Effector CD8-positive, alpha-beta T cell (primary cell): ENCODE measurements around the gene OPCML.

Experiments used
- DNase-seq: peaks from one replicate; lab custom pipeline; 2025; lab: John Stamatoyannopoulos, UW

Gene OPCML

GRCh38 chr11:133175103-133175502 is 357.2 kb downstream of the OPCML start:
- DNase-seq: no peak

GRCh38 chr11:133173810-133174412 is 358.4 kb downstream of the OPCML start:
- no peak for DNase-seq

DNA sequence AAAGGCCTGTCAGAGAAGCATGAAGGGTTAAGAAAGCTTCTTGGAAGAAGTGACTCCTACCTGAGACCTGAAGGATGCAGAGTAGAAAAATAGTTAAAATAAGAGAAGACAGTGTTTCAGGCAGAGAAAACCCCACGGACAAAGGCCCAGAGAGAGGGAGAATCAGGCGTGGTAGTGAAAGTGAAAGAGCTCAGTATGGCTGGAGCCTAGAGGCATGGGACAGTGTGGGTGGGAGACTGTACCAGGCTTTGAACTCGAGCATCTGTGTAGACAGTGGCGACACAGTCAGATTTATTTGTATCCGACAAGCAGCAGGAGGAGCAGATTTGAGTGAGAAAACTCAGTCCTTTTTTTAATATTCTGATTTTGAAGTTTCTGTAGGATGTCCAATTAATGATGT is 360.0 kb downstream of the OPCML start:
- no peak for DNase-seq

- DNase-seq: no peak
Observed at GRCh38 chr11:133171374-133171773, 360.9 kb downstream of the OPCML start.

GRCh38 chr11:133168016-133168415 is 364.3 kb downstream of the OPCML start:
- no peak for DNase-seq

- DNase-seq: no peak
Observed at GRCh38 chr11:133166662-133167061, 365.6 kb downstream of the OPCML start.

- DNase-seq: no peak
Observed at GRCh38 chr11:133164986-133165385, 367.3 kb downstream of the OPCML start.

DNA sequence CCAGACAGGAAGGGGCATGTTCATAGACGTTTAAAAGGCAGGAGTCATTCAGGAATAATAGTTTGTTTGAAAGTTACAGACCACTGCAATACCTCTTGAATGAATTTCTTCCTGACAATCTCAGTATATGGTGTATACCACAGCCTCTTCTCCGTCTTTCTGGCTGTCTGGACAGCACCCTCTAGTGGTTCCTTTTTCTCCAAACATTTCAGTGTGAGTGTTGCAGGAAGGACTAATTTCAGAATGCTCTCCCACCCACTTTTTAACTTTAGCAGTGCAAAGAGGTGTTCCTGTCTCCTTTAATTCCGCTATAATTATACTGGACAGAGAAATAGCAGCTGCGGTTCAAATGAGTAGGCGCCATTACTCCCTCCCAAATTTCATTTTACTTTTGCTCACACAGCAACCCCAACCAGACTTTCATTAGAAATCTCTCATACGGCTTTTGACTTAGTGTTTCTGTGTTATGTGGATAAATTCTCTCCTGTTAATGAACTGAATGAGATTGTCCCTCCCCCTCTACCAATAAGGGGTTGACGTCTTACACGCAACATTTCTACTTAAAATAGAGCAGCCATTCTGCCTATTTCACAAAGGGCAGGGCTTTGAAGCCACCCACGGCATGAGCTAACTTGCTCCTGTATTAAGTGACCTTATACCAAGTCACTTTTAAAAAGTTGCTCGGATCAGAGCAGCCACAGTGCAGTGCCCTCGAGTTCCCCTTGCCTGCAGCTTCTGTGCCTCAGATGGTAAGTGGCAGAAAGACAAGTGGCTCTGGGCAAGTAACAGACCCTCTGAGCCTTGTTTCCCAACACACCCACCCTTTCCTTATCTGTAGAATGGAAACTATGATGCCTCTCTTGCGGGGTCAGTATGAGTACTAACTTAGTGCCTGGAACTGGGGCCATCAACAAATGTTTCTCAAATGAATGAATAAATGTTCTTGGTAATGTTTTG is 368.6 kb downstream of the OPCML start:
- no peak for DNase-seq

GRCh38 chr11:133162227-133162626 is 370.1 kb downstream of the OPCML start:
- DNase-seq: no peak

DNA sequence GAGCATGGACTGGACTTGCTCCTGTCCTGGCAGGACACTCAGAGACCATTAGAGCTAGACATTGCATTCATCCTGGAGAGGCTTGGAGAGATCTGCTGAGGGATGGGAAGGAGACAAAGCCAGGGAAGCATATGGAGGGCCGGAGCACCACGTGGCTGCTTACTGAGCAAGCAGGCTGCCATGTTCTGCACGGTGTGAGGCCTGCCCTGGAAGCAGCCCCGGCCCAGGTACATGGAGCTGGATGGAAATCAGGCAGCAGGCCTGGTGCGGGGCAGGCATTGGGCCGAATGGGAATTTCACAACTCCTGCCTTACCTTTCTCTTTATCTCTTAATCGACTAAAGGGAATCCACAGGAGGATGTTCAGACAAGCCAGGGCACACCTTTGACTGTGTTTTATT is 371.5 kb downstream of the OPCML start:
- DNase-seq: no peak

DNA sequence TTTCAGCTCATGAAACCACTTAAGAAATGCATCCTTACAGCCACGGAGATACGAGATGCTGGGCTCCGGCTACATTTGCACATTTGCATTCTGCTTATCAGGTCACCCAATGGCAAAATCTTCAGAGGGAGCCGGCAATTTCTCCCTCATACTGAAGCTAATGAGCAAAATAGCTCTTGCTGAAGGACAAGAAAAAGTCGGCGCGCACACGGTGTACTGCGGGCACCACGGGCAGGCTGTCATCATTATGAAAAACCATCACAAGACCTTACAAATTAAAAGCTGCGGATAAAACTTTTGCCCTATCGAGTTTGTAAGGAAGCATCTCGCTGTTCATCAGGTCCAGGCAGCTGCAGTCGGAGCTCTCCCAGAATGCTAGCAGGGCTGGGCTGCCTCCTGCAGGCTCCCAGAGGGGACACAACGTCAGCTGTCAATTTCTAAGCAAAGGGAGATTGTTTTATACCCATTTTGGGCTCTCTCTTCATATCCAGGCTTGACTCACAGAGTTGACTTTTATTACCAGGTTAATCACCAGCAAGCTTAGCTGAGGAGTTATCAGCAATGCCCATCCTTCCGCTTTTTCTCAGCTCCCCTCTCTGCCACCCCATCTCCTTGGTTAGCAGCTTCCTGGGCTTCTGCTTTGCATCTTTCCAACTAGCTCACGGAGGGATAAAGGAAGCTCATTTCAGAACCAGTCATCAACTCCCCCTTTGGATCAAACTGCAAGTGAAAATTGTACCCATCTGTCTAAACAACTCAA is 375.1 kb downstream of the OPCML start:
- no peak for DNase-seq

- DNase-seq: no peak
Observed at GRCh38 chr11:133154781-133155180, 377.5 kb downstream of the OPCML start.

- DNase-seq: no peak
Observed at GRCh38 chr11:133154076-133154475, 378.2 kb downstream of the OPCML start.

DNA sequence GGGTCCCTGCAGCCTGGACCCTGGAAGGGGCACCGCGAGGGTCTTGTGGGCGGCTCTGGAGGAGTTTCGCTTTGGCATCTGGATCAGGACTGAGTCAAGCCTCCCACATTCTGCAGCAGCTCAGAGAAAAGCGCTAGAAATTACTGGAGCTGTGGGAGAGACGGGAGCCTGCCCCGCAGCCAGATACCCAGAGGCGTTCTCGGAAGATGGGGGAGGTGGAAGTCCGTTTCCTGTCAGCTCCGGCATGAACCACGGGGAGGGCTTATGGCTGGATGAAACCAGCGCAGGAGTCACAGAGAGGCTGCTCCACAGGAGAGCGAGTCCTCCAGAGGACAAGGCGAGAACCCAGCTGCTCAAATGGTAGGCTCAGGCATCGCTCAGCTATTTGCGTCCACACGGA is 379.3 kb downstream of the OPCML start:
- no peak for DNase-seq

- no peak for DNase-seq
Observed at GRCh38 chr11:133149698-133150097, 382.6 kb downstream of the OPCML start.

DNA sequence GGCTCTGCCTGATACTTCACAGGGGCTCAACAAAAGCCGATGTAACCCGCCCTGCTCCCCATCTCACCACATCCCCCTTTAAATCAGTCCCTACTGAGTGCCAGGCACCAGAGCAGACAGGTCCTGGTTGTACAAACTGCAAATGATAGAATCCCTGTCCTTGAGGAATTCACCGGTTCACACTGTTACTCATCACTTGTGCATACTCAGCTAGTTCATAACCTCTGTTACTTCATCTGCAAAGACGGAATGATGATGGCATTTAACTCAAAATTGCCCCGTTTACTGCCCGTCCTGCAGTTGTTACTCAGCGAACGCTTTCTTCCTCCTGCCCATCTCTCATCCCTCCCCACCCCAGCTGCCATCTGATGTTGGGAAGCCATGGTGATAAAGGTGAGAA is 384.7 kb downstream of the OPCML start:
- DNase-seq: no peak

DNA sequence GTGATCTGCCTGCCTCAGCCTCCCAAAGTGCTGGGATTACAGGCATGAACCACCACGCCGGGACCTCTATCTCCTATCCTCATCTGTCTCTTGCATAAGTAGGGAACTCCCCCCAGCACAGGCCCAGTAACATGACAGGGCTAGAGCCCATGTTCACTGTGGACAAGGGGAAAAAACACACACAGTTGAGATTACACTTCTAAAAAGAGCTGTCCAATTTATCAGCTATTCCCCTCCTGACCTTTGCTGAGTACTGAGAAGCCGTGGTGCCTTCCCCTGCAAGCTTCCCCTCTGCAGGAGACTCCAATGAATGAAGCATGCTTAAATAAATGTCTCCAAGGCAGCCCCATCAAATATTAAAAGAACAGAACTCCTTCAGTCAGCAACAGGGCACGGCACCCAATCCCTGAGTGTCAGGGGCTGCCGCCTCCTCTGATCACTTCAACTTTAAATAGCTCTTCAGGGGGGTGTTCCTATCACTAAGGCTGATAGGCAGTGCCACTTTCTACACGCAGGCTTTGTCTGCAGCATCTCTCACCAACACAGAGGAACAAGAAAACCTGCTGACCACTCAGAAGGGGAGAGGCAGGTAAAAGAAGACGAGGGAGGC is 385.5 kb downstream of the OPCML start:
- DNase-seq: no peak

- DNase-seq: no peak
Observed at GRCh38 chr11:133137939-133138338, 394.4 kb downstream of the OPCML start.

DNA sequence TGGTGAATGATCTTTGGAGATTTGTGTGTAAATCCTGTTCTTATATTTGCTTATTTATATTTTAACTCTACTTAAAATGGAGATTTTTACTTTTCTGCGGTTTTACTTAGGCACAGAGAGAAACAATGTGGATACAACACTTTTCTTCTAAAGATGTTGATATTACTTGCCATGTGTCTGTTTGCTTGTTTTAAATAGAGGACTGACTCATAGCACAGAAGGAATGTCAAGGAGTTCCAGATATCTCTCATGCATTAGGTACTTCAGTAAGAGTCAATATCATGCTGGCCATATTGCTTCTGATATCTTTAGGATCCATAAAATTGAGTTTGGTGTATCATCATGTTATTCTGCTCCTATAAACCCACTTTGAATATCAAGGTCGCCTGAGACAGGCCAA is 395.0 kb downstream of the OPCML start:
- no peak for DNase-seq

GRCh38 chr11:133136376-133136775 is 395.9 kb downstream of the OPCML start:
- no peak for DNase-seq

DNA sequence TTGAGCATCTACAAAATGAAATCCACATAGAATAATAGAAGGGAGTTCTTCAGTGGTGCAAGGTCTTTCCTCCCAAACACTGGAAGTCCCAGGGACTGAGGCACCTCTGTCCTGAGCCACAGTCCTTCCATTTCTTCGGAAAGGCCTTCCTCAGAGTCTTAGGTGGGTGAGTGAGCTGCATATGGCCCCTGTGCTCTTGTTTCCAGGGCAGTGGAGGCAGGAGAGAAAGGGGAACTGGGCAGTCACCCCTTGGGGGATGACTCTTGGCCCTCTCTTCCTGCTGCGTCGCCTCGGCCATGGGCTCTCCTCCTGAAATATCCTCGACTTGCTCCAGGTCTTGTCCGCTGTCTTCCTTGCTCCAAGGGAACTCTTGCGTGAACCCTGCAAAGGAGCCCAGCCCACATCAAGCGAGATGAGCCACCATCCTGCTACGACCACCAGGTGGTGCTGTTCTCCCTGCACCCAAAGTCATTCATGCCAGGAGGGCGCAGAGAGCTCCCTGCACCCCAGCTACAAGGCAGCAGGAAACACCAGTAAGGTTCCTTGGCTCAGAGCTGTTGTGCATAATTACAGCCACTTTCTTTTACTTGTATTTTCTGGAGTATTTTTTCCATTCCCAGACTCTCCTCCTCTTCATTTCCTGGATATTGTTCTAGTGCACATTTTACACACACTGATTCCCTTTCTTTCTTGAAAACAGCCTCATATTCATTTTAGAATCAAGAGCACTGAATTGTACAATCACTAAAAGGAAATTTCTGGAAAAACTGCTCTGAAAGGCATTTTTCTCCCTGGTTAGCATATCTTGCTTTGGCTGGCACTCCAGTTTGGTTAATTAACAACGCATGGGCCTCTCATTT is 397.8 kb downstream of the OPCML start:
- no peak for DNase-seq
